HepG2 (cell line): ENCODE measurements around the gene B4GALT5. TPM values are rescaled to one million over a fixed set of nuclear protein-coding genes. Genes with fewer than 3 reads are reported as not detected.
A peak's percentile ranks its signal among the peaks of the same experiment; 100 is the strongest.

Experiments used
- CSRNP2 ChIP-seq: sonication (generic); formaldehyde crosslinking; conservative IDR thresholded peaks from 2 replicates; pipeline ENCODE4 v1.8.0; 2022; ENCODE audit warnings: low read depth, missing genetic modification reagents
- ERF ChIP-seq: IDR thresholded peaks from 2 replicates; pipeline ENCODE4 v1.6.1; 2018; ENCODE audit warnings: missing biosample characterization, missing genetic modification reagents
- FLYWCH1 ChIP-seq: sonication (generic); formaldehyde crosslinking; IDR thresholded peaks from 2 replicates; pipeline ENCODE4 v1.8.1; 2023; ENCODE audit warnings: mild to moderate bottlenecking, missing genetic modification reagents
- HNF1B ChIP-seq: sonication (generic); formaldehyde crosslinking; IDR thresholded peaks from 2 replicates; pipeline ENCODE4 v1.5.1; 2020; ENCODE audit warnings: mild to moderate bottlenecking, moderate library complexity, missing genetic modification reagents
- HOXA9 ChIP-seq: sonication (generic); formaldehyde crosslinking; IDR thresholded peaks from 2 replicates; pipeline ENCODE4 v1.8.1; 2022; ENCODE audit warnings: missing genetic modification reagents, mild to moderate bottlenecking, moderate library complexity, borderline replicate concordance
- KAT2B ChIP-seq: fragments of 150-350 bp; IDR thresholded peaks from 2 replicates; pipeline ENCODE4 v1.6.1; 2014; ENCODE audit warnings: low read depth, low read length, borderline replicate concordance
- KMT2B ChIP-seq: IDR thresholded peaks from 2 replicates; pipeline ENCODE4 v1.6.1; 2016; ENCODE audit warnings: missing genetic modification reagents, missing compliant biosample characterization
- MBD4 ChIP-seq: IDR thresholded peaks from 2 replicates; pipeline ENCODE4 v1.6.1; 2012; ENCODE audit warnings: low read length, inconsistent platforms, borderline replicate concordance
- MLLT10 ChIP-seq: sonication (generic); formaldehyde crosslinking; IDR thresholded peaks from 2 replicates; pipeline ENCODE4 v1.4.0; 2020; ENCODE audit warnings: missing genetic modification reagents
- NCOA5 ChIP-seq: sonication (generic); formaldehyde crosslinking; IDR thresholded peaks from 2 replicates; pipeline ENCODE4 v1.4.0; 2020; ENCODE audit warnings: missing genetic modification reagents
- NFE2 ChIP-seq: sonication (generic); formaldehyde crosslinking; IDR thresholded peaks from 2 replicates; pipeline ENCODE4 v1.4.0; 2020; ENCODE audit warnings: missing genetic modification reagents
- NFIB ChIP-seq: sonication (generic); formaldehyde crosslinking; IDR thresholded peaks from 2 replicates; pipeline ENCODE4 v1.9.0; 2021; ENCODE audit warnings: missing genetic modification reagents, mild to moderate bottlenecking, borderline replicate concordance
- NRL ChIP-seq: sonication (generic); formaldehyde crosslinking; IDR thresholded peaks from 2 replicates; pipeline ENCODE4 v1.5.0; 2020; ENCODE audit warnings: missing genetic modification reagents, mild to moderate bottlenecking, moderate library complexity, borderline replicate concordance
- PHF5A ChIP-seq: IDR thresholded peaks from one replicate; pipeline ENCODE4 v1.6.1; 2018; ENCODE audit warnings: low read depth, missing genetic modification reagents; ENCODE audit not compliant: unreplicated experiment
- PRPF4 ChIP-seq: fragments of 200-400 bp; formaldehyde crosslinking; IDR thresholded peaks from 2 replicates; pipeline ENCODE4 v1.6.1; 2016; ENCODE audit warnings: low read length, low read depth; ENCODE audit not compliant: poor library complexity, severe bottlenecking
- RAD21 ChIP-seq: fragments of 450-650 bp; formaldehyde crosslinking; IDR thresholded peaks from 2 replicates; pipeline ENCODE4 v1.5.0; 2020; ENCODE audit warnings: mild to moderate bottlenecking
- SOX5 ChIP-seq: IDR thresholded peaks from 2 replicates; pipeline ENCODE4 v1.6.1; 2016; ENCODE audit warnings: borderline replicate concordance
- SP1 ChIP-seq, 2 experiments: fragments of 450-650 bp in 1 of 2; sonication (generic) in 1 of 2; formaldehyde crosslinking in 1 of 2; IDR thresholded peaks; 2 replicates each; pipeline versions ENCODE4 v1.4.0 to v1.6.1; 2016 to 2020; ENCODE audit warnings: missing genetic modification reagents in 1 of 2
- SRSF9 ChIP-seq: fragments of 200-400 bp; formaldehyde crosslinking; IDR thresholded peaks from 2 replicates; pipeline ENCODE4 v1.6.1; 2018; ENCODE audit warnings: borderline replicate concordance, mild to moderate bottlenecking, low read depth, low read length; ENCODE audit not compliant: insufficient read depth, poor library complexity, severe bottlenecking
- TAF1 ChIP-seq: sonication (generic); formaldehyde crosslinking; IDR thresholded peaks from 2 replicates; pipeline ENCODE4 v1.4.0; 2020; ENCODE audit warnings: missing genetic modification reagents
- TBP ChIP-seq: sonication (generic); formaldehyde crosslinking; IDR thresholded peaks from 2 replicates; pipeline ENCODE4 v1.5.0; 2020; ENCODE audit warnings: missing genetic modification reagents
- TFE3 ChIP-seq: IDR thresholded peaks from 2 replicates; pipeline ENCODE4 v1.6.1; 2016
- ZNF333 ChIP-seq: sonication (generic); formaldehyde crosslinking; IDR thresholded peaks from 2 replicates; pipeline ENCODE4 v1.4.0; 2020; ENCODE audit warnings: mild to moderate bottlenecking, missing genetic modification reagents, borderline replicate concordance
- ZNF549 ChIP-seq: sonication (generic); formaldehyde crosslinking; IDR thresholded peaks from 2 replicates; pipeline ENCODE4 v1.5.0; 2020; ENCODE audit warnings: missing genetic modification reagents
- ZNF629 ChIP-seq: sonication (generic); formaldehyde crosslinking; conservative IDR thresholded peaks from 2 replicates; pipeline ENCODE4 v1.5.0; 2020; ENCODE audit warnings: missing genetic modification reagents
- ZNF704 ChIP-seq: sonication (generic); formaldehyde crosslinking; IDR thresholded peaks from 2 replicates; pipeline ENCODE4 v1.8.1; 2023; ENCODE audit warnings: mild to moderate bottlenecking, inconsistent platforms, moderate library complexity, missing genetic modification reagents, borderline replicate concordance
- polyA plus RNA-seq, 8 experiments: library from polyadenylated mRNA; depleted of rRNA in 3 of 8; stranded (reverse) in 7 of 8; unstranded in 1 of 8; fragments of >200 nt; fragmentation: Illumina TruSeq in 4 of 8; extraction: Trizol in 4 of 8; gene quantifications; 2 replicates each; pipeline versions ENCODE4 v1.2.1 to v1.2.3, GENCODE V29; 2011 to 2016; ENCODE audit warnings: low read depth in 4 of 8, missing spikeins in 1 of 8, mixed read lengths in 1 of 8; ENCODE audit not compliant: insufficient read depth in 1 of 8
- total RNA-seq, 5 experiments: library from RNA; depleted of rRNA; stranded (reverse); fragments of >200 nt; fragmentation: Illumina TruSeq; extraction: Trizol; gene quantifications; 2 replicates each; pipeline ENCODE4 v1.2.3, GENCODE V29; 2016; ENCODE audit warnings: low read depth in 1 of 5

B4GALT5 gene
- total and polyA plus RNA-seq, 2 of the 13 experiments (the other 11 are each of a cell fraction or from before 2014, with no cell fraction given), result 27.3 to 30.9 TPM

GRCh38 chr20:49612127-49612738, 101.4 kb downstream of the B4GALT5 start (continued):
- TF ChIP-seq CSRNP2 (CRISPR knock-in tag) (no peak), PHF5A (no peak), TBP (CRISPR knock-in tag) (no peak), PRPF4 (no peak), TAF1 (CRISPR knock-in tag) (peak; percentile 29; the same call in 1 of the 2 replicates), KAT2B (no peak), ERF (CRISPR knock-in tag) (0 out of 2 replicates have a peak, but pooled peaks have one; percentile 60), KMT2B (CRISPR knock-in tag) (no peak), ZNF549 (CRISPR knock-in tag) (no peak), TFE3 (CRISPR knock-in tag) (peak; percentile 17; the same call in 1 of the 2 replicates), MLLT10 (no peak), NCOA5 (CRISPR knock-in tag) (no peak; the same call in 1 of the 2 replicates), FLYWCH1 (CRISPR knock-in tag) (no peak), ZNF704 (CRISPR knock-in tag) (no peak), NFIB (no peak), ZNF333 (CRISPR knock-in tag) (no peak), SOX5 (CRISPR knock-in tag) (peak; percentile 73; the same call in 1 of the 2 replicates), SRSF9 (no peak), HOXA9 (CRISPR knock-in tag) (no peak), NRL (CRISPR knock-in tag) (no peak), ZNF629 (CRISPR knock-in tag) (peak; percentile 58), NFE2 (no peak), RAD21 (CRISPR knock-in tag) (no peak), SP1 (IDR thresholded peaks at IDR 0.05) (no peak), SP1 (CRISPR knock-in tag; IDR thresholded peaks at IDR 0.05) (no peak), HNF1B (CRISPR knock-in tag) (peak; percentile 53; the same call in 1 of the 2 replicates), MBD4 (no peak)
